HG02759 (cell line): ENCODE measurements around the gene CASP4.

Source experiments
- ATAC-seq: cut with Tn5 transposase; IDR thresholded peaks from one replicate; pipeline ENCODE4 v1.9.1; 2021; ENCODE audit warnings: mild to moderate bottlenecking, moderate library complexity; ENCODE audit not compliant: unreplicated experiment

The CASP4 gene

GRCh38 chr11:104895634-104896033 is 72.7 kb downstream of the CASP4 start:
- ATAC-seq = no peak

- no peak for ATAC-seq
Measured at GRCh38 chr11:104893876-104894275, 74.5 kb downstream of the CASP4 start.
